GM12875 (cell line): ENCODE data around the gene BRIP1.
"Not testable (repeated sequence)": the region's sequence is repeated elsewhere in the genome, so short reads cannot be mapped to it uniquely, and the experiment has no call there.

ENCODE experiments used
- H3K4me3 ChIP-seq: one replicate; pipeline ENCODE4 v1.5.1; 2011; ENCODE audit warnings: low read depth, low read length, control low read depth
- TF ChIP-seq, protein P1 (sequence below): IDR thresholded peaks from 2 replicates; pipeline ENCODE4 v1.5.1; 2011; ENCODE audit warnings: low read depth, mild to moderate bottlenecking, control low read depth, inconsistent platforms, low read length, moderate library complexity, borderline replicate concordance; ENCODE audit not compliant: insufficient read depth

BRIP1 gene

GRCh38 chr17:61668486-61668885, 194.8 kb downstream of the BRIP1 start:
- no peak overlapping the region for H3K4me3 ChIP-seq
- TF ChIP-seq, protein P1, sequence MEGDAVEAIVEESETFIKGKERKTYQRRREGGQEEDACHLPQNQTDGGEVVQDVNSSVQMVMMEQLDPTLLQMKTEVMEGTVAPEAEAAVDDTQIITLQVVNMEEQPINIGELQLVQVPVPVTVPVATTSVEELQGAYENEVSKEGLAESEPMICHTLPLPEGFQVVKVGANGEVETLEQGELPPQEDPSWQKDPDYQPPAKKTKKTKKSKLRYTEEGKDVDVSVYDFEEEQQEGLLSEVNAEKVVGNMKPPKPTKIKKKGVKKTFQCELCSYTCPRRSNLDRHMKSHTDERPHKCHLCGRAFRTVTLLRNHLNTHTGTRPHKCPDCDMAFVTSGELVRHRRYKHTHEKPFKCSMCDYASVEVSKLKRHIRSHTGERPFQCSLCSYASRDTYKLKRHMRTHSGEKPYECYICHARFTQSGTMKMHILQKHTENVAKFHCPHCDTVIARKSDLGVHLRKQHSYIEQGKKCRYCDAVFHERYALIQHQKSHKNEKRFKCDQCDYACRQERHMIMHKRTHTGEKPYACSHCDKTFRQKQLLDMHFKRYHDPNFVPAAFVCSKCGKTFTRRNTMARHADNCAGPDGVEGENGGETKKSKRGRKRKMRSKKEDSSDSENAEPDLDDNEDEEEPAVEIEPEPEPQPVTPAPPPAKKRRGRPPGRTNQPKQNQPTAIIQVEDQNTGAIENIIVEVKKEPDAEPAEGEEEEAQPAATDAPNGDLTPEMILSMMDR: no peak

GRCh38 chr17:61666406-61667088, 196.8 kb downstream of the BRIP1 start:
- H3K4me3 ChIP-seq: not testable (repeated sequence)

- H3K4me3 ChIP-seq: no peak overlapping the region
- TF ChIP-seq, protein P1: no peak
These were observed 200.0 kb downstream of the BRIP1 start for GRCh38 chr17:61663310-61663709.

- TF ChIP-seq, protein P1: no peak
- H3K4me3 ChIP-seq: no peak overlapping the region
These were observed 200.6 kb downstream of the BRIP1 start for GRCh38 chr17:61662741-61663140.

DNA sequence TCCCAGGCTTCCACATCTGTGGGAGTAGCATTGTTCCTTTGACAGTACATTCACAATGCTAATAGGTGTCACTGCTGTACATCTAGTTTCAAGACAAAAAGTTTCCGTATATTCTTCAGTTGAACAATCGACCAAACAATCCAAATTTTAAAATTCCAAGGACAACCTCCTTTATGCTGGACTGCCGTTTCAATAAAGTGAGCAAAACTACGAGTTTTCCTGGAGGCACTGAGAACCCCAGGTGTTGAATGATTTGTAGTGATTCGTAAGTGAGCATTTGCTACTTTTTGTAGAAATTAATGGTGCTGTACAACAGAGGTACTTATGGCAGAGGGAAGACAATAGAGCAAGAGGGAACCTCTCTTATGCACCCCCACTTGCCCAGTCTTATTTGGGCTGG, 201.1 kb downstream of the BRIP1 start:
- TF ChIP-seq, protein P1: no peak
- no peak overlapping the region for H3K4me3 ChIP-seq

DNA sequence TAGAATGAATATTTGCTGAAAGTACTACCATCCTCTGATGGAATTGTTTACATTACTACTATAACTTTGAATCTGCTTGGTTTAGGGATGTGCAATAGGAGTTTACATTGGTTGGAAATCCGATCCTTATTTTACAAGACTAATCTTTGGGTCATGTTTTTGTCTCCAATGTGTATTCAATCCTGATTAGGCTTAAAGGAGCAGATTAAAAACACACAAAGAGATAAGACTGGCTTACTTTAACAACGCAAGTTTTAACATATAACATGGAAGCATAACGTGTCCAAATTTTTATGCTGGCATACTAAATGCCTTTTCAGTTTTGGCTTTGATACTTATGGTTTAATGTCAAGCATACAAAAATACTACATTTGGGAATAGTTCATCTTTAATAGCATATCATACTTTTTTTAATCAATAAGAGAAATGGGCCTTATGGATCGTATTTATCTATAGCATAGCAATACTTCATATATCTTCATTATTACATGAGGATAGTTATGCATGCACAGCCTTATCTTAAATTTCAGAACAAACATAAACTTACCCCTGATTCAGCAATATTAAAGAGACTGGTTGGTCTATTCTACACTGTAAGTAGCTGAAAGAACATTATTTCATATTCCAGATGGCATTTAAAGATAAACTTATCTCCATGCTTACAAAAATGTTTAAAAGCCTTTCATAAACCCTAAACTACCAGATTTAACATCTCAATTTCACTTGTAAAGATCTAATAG, 202.4 kb downstream of the BRIP1 start:
- TF ChIP-seq, protein P1: no peak
- no peak overlapping the region for H3K4me3 ChIP-seq

DNA sequence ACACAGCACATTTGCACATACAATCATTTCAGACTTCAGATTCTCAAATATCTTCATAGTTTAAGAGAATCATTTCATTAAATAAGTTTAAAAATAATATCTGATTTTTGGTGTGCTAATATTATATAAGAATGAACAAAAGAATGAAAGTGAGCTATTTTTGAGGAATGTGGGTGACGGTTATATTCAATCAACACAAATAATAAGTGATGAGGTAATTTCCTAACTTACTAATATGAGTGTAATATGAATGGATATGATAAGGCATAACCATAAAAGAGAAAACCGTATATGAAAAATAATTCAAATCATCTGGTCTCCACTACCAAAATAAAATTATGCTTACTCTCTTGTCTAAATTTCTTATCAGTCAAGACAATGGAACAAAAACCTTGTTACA, 203.9 kb downstream of the BRIP1 start:
- no peak overlapping the region for H3K4me3 ChIP-seq
- TF ChIP-seq, protein P1: no peak
